COLO668 (cell line): ENCODE measurements around the gene NINJ2.
A peak's percentile ranks its signal among the peaks of the same experiment; 100 is the strongest.

Source experiments
- DNase-seq: peaks from one replicate; lab custom pipeline; 2025; ENCODE audit not compliant: unreplicated experiment; lab: John Stamatoyannopoulos, UW

NINJ2 gene

DNA sequence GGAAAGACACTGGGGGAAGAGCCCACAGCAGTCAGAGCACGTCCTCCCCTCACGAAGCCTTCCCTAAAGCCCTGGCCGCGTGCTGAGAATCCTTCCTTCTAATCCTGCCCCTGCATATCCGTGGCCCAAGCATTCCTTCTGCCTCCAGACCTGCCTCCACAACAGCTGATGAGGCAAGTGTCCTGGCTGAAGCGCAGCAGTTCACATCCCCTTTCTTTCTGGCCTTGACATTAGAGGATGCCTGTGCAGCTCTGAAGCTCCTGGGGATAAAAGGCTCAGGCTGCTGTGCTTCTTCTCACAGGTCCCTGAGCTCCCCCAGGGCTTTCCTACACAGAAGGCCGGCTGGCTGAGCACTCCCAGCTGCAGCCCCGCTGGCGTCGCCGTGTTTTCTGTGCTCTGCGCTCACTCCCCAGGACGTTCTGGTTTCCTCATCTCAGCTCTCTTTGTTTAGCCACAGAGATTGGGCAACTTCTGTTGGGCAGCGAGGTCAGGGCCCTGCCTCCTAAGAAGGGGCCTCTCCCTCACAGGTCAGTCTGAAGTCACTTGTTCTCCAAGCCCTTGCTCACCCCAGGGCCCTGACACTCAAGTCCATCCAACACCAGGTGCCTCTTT lies 45.8 kb downstream of the NINJ2 start:
- no peak for DNase-seq

- no peak for DNase-seq
These were observed 47.6 kb downstream of the NINJ2 start for GRCh38 chr12:615620-616019.

- no peak for DNase-seq
These were observed 48.8 kb downstream of the NINJ2 start for GRCh38 chr12:614411-614970.

GRCh38 chr12:613996-614395 lies 49.2 kb downstream of the NINJ2 start:
- no peak for DNase-seq

DNA sequence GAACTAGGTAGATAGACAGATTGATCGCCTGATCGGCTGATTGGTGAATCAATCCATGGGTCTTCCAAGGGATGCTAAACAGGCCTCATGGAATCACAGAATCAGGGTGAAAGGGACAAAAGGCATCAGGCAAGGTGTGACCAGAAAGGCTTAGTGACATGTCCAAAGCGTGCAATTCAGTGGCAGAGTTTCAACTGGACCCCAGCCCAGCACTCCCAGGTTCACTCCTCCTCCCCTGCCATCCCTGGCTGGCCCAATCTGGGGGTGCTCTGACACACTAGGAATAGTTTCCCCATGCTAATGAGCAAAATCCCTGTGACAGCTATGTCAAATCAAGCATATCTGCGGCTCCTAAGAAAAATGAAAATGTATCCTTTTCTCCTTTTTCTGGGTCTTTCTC lies 50.4 kb downstream of the NINJ2 start:
- no peak for DNase-seq

DNA sequence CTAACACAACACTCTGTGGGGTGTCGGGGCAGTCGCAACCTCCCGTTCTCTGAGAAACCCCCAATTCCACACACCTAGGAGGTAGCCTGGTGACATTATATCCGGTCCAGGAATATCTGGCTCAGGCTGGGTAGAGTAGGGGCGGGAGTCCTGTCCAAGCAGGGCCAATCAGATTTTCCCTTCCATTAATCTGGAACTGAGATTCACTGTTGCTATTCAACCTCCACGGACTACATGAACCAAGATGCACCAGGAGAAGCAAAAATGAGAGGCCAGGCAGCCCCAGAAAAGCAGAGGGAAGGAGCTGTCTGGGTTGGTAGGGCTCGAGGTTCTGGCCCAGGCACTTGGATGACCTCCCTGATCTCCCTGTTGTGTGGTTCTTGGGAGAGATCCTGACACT lies 51.0 kb downstream of the NINJ2 start:
- DNase-seq: no peak

DNA sequence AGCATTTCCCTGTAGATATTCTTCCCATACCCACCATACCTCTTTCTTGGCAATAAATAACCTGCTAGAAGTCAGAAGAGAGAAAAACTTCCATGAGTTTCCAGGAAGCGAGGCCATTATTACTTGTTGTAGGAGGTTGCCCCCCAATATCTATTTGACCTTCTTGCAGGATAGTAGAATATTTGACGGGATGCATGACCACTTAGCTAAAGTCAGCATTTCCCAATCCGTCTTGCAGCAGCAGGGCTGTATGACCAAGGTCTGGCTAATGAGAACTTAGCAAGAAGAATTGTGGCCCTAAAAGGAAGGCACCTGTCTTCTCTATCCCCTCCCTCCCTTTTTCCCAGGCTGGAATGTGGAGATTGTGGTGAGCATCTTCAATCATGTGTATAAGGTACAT lies 51.5 kb downstream of the NINJ2 start:
- no peak for DNase-seq

GRCh38 chr12:608921-609320 lies 54.3 kb downstream of the NINJ2 start:
- no peak for DNase-seq

GRCh38 chr12:608413-608812 lies 54.8 kb downstream of the NINJ2 start:
- no peak for DNase-seq

- DNase-seq: no peak
These were observed 55.7 kb downstream of the NINJ2 start for GRCh38 chr12:607541-608001.

- no peak for DNase-seq
These were observed 58.3 kb downstream of the NINJ2 start for GRCh38 chr12:604956-605355.

- DNase-seq: no peak
These were observed 60.6 kb downstream of the NINJ2 start for GRCh38 chr12:602700-603068.

DNA sequence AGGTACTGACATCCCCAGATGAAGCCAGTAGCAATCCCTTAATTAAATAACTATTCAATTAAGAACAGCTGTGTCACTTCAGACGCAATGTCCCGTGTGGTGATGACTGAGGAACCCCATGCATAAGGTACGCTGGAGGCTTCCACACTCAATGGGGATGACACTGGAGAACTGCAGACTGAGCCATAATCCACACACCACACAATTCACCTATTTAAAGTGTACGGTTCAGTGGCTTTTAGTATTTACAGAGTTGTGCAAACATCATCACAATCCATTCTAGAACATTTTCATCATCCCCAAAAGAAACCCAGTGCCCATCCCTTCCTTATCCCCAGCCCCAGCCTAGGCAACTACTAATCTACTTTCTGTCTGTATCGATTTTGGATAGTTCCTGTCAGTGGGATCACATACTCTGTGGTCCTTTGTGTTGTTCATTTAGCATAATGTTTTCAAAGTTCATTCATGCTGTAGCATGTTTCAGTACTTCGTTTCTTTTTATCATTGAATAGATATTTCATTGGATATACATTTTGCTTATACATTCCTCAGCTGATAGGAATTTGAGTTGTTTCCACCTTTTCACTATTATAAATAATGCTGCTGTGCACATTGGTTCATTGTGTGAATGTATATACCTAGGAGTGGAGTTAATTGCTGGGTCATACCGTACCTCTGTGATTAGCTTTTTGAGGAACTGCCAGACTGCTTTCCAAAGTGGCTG lies 61.1 kb downstream of the NINJ2 start:
- peak; percentile 74 for DNase-seq

GRCh38 chr12:599756-600155 lies 63.5 kb downstream of the NINJ2 start:
- DNase-seq: no peak

DNA sequence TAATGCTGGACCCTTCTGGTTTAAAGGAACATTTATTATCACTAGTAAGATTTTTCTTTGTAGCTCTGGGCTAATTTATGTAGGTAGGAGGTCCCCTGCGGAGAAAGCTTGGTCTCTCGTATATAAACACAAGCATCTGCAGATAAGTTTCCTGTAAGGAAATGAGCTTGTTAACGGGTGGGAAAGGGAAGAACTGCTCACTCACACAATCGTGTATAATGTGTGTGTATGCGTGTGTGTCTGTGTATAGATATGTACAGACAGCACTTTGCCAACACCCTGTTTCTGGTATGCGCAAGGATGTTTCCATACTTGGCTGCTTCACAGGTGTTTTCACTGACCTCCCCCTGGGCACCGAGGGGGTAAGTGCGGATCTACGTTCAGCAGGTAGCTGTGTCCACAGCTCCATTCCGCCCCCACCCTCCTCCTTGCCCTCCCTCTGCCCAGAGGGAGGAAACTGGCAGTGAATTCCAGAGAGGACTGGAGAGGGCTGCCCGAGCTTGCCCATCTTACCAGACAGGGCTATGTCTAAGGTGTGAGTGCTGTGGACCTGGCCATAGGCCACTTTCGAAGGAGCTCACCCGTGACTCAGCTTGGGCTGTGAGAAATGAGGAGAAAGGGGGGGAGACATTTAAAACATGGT lies 65.2 kb downstream of the NINJ2 start:
- no peak for DNase-seq

- no peak for DNase-seq
These were observed 69.6 kb downstream of the NINJ2 start for GRCh38 chr12:593396-594270.

GRCh38 chr12:592024-592505 lies 71.2 kb downstream of the NINJ2 start:
- no peak for DNase-seq

DNA sequence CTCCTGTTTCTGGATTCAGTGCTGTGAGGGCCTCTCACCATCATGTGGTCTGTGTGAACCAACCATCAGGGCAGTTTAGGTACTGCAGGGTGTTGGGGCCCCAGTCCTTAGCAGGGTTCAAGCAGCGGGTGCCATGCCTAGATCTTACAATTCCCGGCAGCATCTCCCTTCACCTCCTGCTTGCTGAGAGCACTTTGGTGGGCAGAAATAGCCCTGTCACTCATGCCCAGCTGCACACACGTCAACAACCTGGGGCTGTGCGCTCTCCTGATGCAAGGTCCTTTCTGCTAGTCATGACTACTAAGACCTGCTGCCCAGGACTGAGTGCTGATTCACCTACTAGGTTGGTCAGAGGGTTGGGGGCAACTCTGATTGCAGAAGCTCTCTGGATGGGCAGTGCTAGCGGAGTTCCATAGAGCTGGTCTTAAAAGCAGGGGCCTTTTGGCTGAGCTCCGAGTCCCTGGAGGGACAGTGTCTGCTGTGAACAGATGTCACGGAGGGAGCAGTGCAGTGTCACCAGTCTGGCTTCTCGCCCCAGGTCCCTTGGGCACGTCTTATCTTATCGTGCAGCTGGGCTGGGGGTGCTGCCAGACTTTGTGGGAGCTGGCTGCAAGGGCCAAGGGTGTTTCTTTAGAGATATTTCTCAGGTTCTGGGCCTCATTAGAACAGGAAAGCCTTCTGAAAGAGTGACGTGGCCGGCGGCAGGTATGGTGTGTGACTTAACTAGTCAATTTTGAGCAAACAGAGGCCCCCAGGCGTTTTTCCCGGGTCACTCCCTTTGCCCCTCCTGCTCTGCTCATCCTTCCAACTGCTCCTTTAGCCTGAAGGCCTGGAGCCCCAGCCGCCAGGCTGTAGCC lies 71.8 kb downstream of the NINJ2 start:
- DNase-seq: no peak

DNA sequence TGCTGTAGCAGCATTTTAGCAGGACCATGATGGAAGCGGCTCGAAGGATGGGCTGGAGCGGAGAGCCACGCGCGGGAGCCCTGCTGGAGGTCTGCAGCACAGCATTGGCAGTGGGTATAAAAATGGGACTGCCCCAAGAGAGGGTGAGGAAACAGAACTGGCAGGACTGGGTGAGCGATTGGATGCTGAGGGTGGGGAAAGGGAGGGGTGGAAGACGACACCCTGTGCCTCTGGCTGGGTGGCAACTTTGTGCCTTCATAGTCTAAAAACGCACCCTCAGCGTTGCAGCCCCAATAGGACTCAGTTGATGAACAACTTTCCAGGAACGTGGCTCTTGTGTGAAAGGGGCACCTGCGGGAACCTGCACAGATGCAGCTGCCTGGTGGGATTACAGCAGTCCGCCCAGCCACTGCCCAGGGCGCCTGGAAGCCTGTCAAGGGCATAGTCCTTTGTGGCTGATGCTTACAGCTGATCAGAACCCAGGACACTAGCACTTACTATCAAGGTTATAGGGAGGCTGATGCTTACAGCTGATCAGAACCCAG lies 73.0 kb downstream of the NINJ2 start:
- no peak for DNase-seq

GRCh38 chr12:588646-589045 lies 74.6 kb downstream of the NINJ2 start:
- no peak for DNase-seq
